ENCODE results near the gene SNRNP200.
"Not testable (repeated sequence)": the region's sequence is repeated elsewhere in the genome, so short reads cannot be mapped to it uniquely, and the experiment has no call there.

DNA sequence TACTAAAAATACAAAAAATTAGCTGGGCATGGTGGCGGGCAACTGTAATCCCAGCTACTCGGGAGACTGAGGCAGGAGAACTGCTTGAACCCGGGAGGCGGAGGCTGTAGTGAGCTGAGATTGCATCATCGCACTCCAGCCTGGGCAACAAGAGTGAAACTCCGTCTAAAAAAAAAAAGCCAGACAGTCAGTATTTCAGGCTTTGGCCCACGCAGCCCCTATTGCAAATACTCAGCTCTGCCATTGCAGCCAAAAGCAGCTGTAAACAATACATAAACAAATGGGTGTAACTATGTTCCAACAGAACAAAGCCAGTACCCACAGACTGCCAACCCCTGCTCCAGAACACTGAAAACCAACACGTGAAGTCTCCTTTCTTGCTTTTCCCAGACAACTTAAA lies 11.1 kb downstream of the SNRNP200 start:
- TF ChIP-seq, protein P1, sequence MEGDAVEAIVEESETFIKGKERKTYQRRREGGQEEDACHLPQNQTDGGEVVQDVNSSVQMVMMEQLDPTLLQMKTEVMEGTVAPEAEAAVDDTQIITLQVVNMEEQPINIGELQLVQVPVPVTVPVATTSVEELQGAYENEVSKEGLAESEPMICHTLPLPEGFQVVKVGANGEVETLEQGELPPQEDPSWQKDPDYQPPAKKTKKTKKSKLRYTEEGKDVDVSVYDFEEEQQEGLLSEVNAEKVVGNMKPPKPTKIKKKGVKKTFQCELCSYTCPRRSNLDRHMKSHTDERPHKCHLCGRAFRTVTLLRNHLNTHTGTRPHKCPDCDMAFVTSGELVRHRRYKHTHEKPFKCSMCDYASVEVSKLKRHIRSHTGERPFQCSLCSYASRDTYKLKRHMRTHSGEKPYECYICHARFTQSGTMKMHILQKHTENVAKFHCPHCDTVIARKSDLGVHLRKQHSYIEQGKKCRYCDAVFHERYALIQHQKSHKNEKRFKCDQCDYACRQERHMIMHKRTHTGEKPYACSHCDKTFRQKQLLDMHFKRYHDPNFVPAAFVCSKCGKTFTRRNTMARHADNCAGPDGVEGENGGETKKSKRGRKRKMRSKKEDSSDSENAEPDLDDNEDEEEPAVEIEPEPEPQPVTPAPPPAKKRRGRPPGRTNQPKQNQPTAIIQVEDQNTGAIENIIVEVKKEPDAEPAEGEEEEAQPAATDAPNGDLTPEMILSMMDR (IDR thresholded peaks at IDR 0.05) = not testable (repeated sequence)
- TF ChIP-seq POLR2A (IDR thresholded peaks at IDR 0.05) = not testable (repeated sequence)
